K562 (cell line): ENCODE data around the gene NR6A1. TPM values are rescaled to one million over a fixed set of nuclear protein-coding genes. Genes with fewer than 3 reads are reported as not detected.
A peak's percentile ranks its signal among the peaks of the same experiment; 100 is the strongest.

Experiments used
- CAMTA2 ChIP-seq: fragments of 250-450 bp; sonication (Bioruptor Pico); conservative IDR thresholded peaks from 2 replicates; pipeline ENCODE4 v1.5.1; 2022
- CHD2 ChIP-seq: IDR thresholded peaks from 2 replicates; pipeline ENCODE4 v1.6.1; 2011; ENCODE audit warnings: low read depth, low read length
- EP300 ChIP-seq: IDR thresholded peaks from 2 replicates; pipeline ENCODE4 v1.6.1; 2012; ENCODE audit warnings: low read length, improper control_type of control experiment
- EWSR1 ChIP-seq: fragments of 450-650 bp; IDR thresholded peaks from 2 replicates; pipeline ENCODE4 v1.6.1; 2018; ENCODE audit warnings: borderline replicate concordance, mild to moderate bottlenecking, low read depth, moderate library complexity; ENCODE audit not compliant: partially characterized antibody
- MAFF ChIP-seq: IDR thresholded peaks from 2 replicates; pipeline ENCODE4 v1.6.1; 2012; ENCODE audit warnings: low read length, improper control_type of control experiment
- MAFG ChIP-seq: fragments of 450-650 bp; conservative IDR thresholded peaks from 2 replicates; pipeline ENCODE4 v1.6.1; 2016; ENCODE audit warnings: missing genetic modification characterization, missing compliant biosample characterization
- MTA1 ChIP-seq: fragments of 450-650 bp; IDR thresholded peaks from 2 replicates; pipeline ENCODE4 v1.6.1; 2017; ENCODE audit warnings: borderline replicate concordance
- NFE2 ChIP-seq: IDR thresholded peaks from 2 replicates; pipeline ENCODE4 v1.6.1; 2014; ENCODE audit warnings: antibody characterized with exemption, low read depth
- NFE2L1 ChIP-seq: fragments of 450-650 bp; IDR thresholded peaks from 2 replicates; pipeline ENCODE4 v1.6.1; 2016; ENCODE audit warnings: missing genetic modification characterization, low read depth, mild to moderate bottlenecking, missing compliant biosample characterization, moderate library complexity, borderline replicate concordance
- ZNF589 ChIP-seq: fragments of 200-800 bp; sonication (Bioruptor generic); IDR thresholded peaks from 2 replicates; pipeline ENCODE4 v1.6.1; 2016; ENCODE audit warnings: low read depth, missing genetic modification characterization, missing compliant biosample characterization
- polyA plus RNA-seq, 8 experiments: library from polyadenylated mRNA; depleted of rRNA in 4 of 8; stranded (reverse) in 5 of 8; unstranded in 3 of 8; fragments of >200 nt; fragmentation: Nextera tagmentation in 2 of 8; fragmentation: Illumina TruSeq in 1 of 8; extraction: Ambion mirVana in 2 of 8; extraction: Trizol in 1 of 8; gene quantifications; 2 replicates each; pipeline versions ENCODE4 v1.2.1 to v1.2.3, GENCODE V29; 2011 to 2014; ENCODE audit warnings: inconsistent platforms in 1 of 8, missing spikeins in 1 of 8
- total RNA-seq, 7 experiments: library from RNA; depleted of rRNA in 6 of 7; stranded (reverse); fragments of >200 nt in 6 of 7; fragmentation: Illumina TruSeq in 2 of 7; extraction: Trizol in 2 of 7; gene quantifications; 2 replicates each; pipeline versions ENCODE4 v1.2.1 to v1.2.3, GENCODE V29; 2011 to 2021; ENCODE audit warnings: low replicate concordance in 1 of 7
- TF ChIP-seq, protein P1 (sequence below): fragments of 450-650 bp; conservative IDR thresholded peaks from 2 replicates; pipeline ENCODE4 v1.6.1; 2016; ENCODE audit warnings: missing genetic modification characterization, low read depth, mild to moderate bottlenecking, missing compliant biosample characterization, moderate library complexity
- TF ChIP-seq, protein P2 (sequence below): sonication (generic); formaldehyde crosslinking; IDR thresholded peaks from 2 replicates; pipeline ENCODE4 v1.8.0; 2022; ENCODE audit warnings: missing genetic modification reagents, mild to moderate bottlenecking, borderline replicate concordance
- TF ChIP-seq, protein P3 (sequence below), 3 experiments: fragments of 200-800 bp in 1 of 3; fragments of 250-450 bp in 1 of 3; fragments of 450-650 bp in 1 of 3; sonication (Bioruptor Pico) in 1 of 3; sonication (Bioruptor generic) in 1 of 3; formaldehyde crosslinking in 1 of 3; IDR thresholded peaks; 2 replicates each; pipeline versions ENCODE4 v1.6.1 to v1.8.0; 2016 to 2022; ENCODE audit warnings: mild to moderate bottlenecking in 2 of 3, missing genetic modification characterization in 2 of 3, missing compliant biosample characterization in 1 of 3, moderate library complexity in 1 of 3

Gene NR6A1
- total and polyA plus RNA-seq, 9 of the 15 experiments (the other 6 are each of a cell fraction or from before 2014, with no cell fraction given): 9.7 to 55.4 (median 28.3) TPM

GRCh38 chr9:124596172-124596839, 174.8 kb downstream of the NR6A1 start (continued):
- no peak for TF ChIP-seq EWSR1
- no peak for TF ChIP-seq MTA1
- TF ChIP-seq, protein P1, sequence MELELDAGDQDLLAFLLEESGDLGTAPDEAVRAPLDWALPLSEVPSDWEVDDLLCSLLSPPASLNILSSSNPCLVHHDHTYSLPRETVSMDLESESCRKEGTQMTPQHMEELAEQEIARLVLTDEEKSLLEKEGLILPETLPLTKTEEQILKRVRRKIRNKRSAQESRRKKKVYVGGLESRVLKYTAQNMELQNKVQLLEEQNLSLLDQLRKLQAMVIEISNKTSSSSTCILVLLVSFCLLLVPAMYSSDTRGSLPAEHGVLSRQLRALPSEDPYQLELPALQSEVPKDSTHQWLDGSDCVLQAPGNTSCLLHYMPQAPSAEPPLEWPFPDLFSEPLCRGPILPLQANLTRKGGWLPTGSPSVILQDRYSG (tag): 0 out of 2 replicates have a peak, but pooled peaks have one; percentile 55
- no peak for TF ChIP-seq CAMTA2
- TF ChIP-seq NFE2L1: peak; percentile 14; the same call in 1 of the 2 replicates
- 0 out of 2 replicates have a peak, but pooled peaks have one; percentile 43 for TF ChIP-seq ZNF589 (CRISPR knock-in tag)
- TF ChIP-seq EP300: no peak
- TF ChIP-seq MAFG (tag): peak; percentile 56
- TF ChIP-seq, protein P2, sequence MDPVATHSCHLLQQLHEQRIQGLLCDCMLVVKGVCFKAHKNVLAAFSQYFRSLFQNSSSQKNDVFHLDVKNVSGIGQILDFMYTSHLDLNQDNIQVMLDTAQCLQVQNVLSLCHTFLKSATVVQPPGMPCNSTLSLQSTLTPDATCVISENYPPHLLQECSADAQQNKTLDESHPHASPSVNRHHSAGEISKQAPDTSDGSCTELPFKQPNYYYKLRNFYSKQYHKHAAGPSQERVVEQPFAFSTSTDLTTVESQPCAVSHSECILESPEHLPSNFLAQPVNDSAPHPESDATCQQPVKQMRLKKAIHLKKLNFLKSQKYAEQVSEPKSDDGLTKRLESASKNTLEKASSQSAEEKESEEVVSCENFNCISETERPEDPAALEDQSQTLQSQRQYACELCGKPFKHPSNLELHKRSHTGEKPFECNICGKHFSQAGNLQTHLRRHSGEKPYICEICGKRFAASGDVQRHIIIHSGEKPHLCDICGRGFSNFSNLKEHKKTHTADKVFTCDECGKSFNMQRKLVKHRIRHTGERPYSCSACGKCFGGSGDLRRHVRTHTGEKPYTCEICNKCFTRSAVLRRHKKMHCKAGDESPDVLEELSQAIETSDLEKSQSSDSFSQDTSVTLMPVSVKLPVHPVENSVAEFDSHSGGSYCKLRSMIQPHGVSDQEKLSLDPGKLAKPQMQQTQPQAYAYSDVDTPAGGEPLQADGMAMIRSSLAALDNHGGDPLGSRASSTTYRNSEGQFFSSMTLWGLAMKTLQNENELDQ (CRISPR knock-in tag): no peak
- TF ChIP-seq MAFF: peak; percentile 47; the same call in 1 of the 2 replicates
- TF ChIP-seq, protein P3, sequence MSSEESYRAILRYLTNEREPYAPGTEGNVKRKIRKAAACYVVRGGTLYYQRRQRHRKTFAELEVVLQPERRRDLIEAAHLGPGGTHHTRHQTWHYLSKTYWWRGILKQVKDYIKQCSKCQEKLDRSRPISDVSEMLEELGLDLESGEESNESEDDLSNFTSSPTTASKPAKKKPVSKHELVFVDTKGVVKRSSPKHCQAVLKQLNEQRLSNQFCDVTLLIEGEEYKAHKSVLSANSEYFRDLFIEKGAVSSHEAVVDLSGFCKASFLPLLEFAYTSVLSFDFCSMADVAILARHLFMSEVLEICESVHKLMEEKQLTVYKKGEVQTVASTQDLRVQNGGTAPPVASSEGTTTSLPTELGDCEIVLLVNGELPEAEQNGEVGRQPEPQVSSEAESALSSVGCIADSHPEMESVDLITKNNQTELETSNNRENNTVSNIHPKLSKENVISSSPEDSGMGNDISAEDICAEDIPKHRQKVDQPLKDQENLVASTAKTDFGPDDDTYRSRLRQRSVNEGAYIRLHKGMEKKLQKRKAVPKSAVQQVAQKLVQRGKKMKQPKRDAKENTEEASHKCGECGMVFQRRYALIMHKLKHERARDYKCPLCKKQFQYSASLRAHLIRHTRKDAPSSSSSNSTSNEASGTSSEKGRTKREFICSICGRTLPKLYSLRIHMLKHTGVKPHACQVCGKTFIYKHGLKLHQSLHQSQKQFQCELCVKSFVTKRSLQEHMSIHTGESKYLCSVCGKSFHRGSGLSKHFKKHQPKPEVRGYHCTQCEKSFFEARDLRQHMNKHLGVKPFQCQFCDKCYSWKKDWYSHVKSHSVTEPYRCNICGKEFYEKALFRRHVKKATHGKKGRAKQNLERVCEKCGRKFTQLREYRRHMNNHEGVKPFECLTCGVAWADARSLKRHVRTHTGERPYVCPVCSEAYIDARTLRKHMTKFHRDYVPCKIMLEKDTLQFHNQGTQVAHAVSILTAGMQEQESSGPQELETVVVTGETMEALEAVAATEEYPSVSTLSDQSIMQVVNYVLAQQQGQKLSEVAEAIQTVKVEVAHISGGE (CRISPR knock-in tag; IDR thresholded peaks at IDR 0.05): no peak
- TF ChIP-seq CHD2: no peak
- TF ChIP-seq NFE2: peak; percentile 67
